T47D (cell line): ENCODE measurements around the gene EIF4A2.

ENCODE experiments used
- DNase-seq, 2 experiments: peaks; one replicate each; pipeline versions ENCODE4 v3.0.0 to v3.0.0-alpha.2; 2011 to 2012; ENCODE audit warnings: low read depth in 1 of 2, low spot score in 1 of 2
- JUND ChIP-seq: IDR thresholded peaks from 2 replicates; pipeline ENCODE4 v1.6.1; 2012; ENCODE audit warnings: low read depth
- in situ Hi-C: cut with HindIII; loops from 2 replicates; pipeline ENCODE4 v1.10.0; 2016; ENCODE audit warnings: low sequenced_read_pairs, low pct_unique_long_range_greater_than_20kb

Gene EIF4A2

DNA sequence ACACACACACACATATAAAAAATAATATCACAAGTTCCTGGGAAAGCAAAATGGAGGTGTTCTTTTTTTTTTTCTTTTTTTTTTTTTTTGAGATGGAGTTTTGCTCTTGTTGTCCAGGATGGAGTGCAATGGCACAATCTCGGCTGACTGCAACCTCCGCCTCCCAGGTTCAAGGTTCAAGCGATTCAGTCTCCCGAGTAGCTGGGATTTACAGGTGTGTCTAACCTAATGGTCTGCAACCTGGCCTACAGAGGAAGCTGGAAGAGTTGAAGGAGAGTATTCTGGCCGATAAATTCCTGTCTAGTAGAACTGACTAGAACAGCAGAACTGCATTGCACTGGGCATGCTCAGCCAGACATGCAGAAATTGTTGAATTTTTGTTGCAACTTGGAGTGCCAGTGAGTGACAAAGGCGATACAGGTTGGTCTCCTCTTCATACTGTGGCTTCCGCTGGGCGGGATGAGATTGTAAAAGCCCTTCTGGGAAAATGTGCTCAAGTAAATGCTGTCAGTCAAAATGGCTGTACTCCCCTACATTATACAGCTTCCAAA, 22.4 kb upstream of the EIF4A2 start:
- in situ Hi-C loops: no loop called here
- no peak for DNase-seq
- TF ChIP-seq JUND: no peak

DNA sequence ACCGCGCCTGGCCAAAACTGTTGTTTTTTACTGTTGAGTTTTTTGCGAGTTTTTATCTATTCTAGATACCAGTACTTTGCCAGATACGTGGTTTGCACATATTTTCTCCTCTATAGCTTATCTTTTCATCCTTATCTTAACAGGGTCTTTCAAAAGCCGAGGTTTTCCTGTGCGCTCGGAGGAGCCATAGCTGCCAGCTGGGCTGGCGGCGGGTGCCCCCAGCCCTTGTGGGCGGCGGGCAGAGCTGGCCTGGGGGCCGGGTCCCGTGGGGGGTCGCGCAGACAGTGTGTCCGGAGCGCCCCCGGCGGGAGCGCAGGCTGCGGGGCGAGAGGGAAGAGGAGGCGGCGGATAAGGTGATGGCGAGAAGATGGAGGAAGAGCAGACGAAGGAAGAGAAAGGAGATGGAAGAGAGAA, 11.1 kb upstream of the EIF4A2 start:
- in situ Hi-C loops: no loop called here
- DNase-seq: no peak
- no peak for TF ChIP-seq JUND

DNA sequence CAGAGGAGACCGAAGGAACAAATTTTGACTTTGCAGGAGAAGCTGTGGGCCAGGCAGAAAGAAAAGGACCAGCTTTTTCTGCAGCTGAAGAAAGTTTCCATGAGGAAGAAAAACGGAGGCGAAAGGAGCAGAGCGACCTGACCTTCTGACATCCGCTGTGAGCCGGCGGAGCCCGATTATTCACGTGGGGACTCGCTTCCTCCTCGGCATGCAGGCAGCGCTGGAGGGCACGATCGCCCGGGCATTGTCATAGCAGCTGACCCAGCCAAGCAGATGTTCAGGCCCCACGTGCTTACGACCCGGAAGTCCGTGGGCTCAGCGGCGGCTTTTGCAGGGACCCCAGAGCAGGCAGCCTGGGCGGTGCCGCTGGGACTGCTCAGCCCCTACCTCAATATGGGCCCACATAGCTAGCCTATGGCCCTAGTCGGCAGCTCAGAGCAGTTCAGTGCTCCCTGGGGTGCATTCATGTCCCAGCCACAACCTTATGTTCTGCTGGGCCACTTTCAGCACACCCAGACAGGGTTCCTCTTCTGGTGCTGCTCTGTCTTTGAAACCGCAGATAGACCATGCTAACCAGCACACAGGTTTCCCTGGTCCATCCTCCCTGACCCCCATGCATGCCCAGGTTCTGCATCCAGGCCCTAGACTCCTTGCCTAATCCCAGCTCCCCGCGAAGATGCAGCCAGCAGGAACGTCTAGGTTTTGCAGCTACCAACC, 10.5 kb upstream of the EIF4A2 start:
- in situ Hi-C loops: no loop called here
- DNase-seq: peak; percentile 71 to 75
- no peak for TF ChIP-seq JUND

DNA sequence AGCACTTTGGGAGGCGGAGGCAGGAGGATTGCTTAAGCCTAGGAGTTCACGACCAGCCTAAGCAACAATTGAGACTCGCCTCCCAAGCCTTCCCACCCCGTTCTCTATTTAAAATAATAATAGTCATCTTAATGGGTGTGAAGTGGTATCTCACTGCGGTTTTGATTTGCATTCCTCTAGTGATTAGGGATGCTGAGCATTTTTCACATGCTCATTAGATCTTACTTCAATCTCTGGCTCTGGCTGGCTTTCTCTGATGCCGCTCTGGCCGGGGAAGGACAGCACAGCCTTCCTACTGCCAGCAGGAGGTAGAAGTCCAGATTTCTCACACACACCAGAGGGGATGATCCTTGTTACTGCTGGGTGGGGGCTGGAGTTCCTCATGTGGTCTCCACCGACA, 7.4 kb upstream of the EIF4A2 start:
- in situ Hi-C loops: no loop called here
- no peak for TF ChIP-seq JUND
- no peak for DNase-seq

DNA sequence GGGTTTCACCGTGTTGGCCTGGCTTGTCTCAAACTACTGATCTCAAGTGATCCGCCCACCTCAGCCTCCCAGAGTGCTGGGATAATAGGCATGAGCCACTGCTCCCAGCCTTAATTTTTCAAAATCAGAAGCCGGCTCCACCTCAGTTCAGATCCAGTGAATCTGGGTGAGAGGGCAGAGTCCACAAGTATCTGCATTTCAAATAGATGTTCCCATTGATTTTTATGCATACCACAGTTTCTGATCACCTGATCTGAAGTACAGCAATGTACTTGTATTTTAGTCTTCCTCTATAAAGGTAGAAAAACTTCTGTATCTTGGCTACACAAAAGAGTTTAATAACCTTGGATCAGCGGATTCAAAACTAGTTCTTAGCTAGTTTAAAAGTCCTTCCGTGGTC, 4.2 kb upstream of the EIF4A2 start:
- DNase-seq: no peak
- no peak for TF ChIP-seq JUND
- in situ Hi-C loops: no loop called here

DNA sequence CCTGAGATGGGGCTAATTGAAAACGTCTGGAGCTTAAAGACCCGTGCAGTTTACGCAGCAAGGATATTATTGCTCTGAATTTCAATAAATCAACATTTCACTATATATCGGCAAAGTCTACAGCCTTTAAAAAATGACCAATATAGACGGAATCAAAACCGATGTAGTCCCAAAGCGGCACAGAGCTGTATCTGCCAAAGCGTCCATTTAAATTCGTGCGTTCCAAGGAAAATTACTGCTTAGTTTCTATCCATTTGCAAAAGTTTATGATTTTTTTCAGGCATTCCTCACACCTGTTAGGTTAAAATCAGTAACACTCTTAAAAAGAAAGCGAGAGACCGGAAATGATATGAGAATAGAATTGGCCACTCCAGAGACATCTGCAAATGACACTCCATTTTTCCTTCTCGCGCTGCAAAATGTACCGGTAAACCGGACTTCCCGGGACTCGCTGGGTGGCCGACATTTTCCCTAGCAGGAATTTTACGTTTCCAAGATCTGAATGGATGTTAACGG, 777 bp upstream of the EIF4A2 start:
- in situ Hi-C loops: no loop called here
- no peak for TF ChIP-seq JUND
- DNase-seq: peak in 1 of 2 experiments; percentile 56

DNA sequence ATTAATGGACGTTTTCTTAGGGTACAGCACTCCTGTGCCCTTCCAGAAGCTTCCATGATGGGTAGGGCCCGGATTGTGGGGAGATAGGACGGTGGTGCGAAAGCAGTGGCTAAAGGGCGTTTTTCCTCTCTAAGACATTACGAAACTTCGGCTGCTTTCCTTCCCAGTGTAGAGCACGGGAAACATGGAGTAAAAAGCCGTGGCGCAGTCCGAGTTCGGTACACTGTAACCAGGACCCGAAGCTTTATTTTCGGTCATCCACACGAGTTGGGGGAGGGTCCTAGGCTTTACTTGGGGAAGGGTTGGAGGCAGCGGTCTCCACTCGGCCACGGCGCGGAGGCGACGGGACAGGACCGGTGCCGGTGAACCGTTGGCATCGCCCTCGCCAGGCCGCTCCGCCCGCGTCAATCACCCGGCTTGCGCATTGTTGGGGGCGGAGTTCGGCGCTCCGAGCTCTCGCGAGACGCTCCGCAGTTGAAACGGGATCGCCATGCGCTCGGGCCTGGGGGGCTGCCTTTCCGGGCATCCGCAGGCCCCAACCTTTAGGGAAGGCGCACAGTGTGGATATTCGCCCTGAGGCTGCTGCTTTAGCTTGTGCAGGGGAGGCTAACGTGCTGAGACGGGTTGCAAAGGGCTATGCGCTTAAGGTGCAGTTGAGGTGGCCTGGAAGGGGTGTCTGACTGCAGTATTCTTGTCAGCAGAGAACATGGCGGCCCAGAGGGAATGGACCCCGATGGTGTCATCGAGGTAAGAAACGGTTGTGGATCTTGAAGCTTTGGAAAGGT, 546 bp downstream of the EIF4A2 start:
- TF ChIP-seq JUND: no peak; the same call in none of the 2 replicates
- DNase-seq: peak; percentile 64 to 91

DNA sequence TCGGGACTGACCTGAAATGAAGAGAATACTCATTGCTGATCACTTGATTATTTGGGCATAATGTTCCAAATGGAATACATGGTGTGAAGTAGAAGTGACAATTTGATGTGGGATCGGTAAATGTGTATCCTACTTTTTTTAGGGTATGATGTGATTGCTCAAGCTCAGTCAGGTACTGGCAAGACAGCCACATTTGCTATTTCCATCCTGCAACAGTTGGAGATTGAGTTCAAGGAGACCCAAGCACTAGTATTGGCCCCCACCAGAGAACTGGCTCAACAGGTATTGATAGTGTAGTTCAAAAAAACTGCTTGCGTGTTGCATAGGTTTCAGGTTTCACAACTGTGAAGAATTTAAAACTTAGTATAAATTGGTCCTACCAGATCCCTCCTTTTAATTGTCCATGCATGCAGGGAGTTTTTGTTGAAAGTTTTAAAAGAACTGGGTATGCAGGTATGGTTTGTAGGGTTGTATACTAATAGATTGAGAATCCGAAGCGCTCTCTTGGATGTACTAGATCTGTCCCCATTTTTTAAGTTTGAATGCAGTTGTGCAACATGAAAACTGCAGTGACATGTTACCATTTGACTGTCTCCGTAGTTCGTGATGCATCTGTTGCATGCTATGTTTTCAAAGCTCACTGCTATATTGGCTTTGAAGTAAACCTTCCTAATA, 1.6 kb downstream of the EIF4A2 start:
- in situ Hi-C loops: no loop called here

More for the DNA sequence above, 546 bp downstream of the EIF4A2 start:
- in situ Hi-C loops: no loop called here

DNA sequence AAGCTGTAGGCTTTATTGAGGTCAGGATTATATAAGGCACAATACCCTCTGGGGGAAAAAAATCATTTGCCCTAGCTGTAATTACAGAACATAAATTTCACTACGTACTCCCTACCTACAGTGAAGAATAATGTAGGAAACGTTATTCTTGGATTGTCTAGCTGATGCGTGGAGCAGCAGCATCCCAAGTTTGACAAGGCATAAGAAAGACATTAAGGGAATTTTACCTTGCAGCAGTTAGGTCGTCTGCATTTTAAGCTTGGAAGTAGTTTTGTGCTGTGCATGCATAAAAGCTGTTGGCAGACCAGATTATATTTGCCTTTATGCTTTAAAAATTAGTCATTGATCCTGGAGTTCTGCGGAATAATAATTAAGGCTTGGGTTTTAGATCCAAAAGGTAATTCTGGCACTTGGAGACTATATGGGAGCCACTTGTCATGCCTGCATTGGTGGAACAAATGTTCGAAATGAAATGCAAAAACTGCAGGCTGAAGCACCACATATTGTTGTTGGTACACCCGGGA, 2.2 kb downstream of the EIF4A2 start:
- no peak for DNase-seq
- no peak; the same call in none of the 2 replicates for TF ChIP-seq JUND
- in situ Hi-C loops: no loop called here

More for the DNA sequence above, 1.6 kb downstream of the EIF4A2 start:
- TF ChIP-seq JUND: peak; percentile 35; the same call in 1 of the 2 replicates
- peak in 1 of 2 experiments; percentile 58 for DNase-seq

DNA sequence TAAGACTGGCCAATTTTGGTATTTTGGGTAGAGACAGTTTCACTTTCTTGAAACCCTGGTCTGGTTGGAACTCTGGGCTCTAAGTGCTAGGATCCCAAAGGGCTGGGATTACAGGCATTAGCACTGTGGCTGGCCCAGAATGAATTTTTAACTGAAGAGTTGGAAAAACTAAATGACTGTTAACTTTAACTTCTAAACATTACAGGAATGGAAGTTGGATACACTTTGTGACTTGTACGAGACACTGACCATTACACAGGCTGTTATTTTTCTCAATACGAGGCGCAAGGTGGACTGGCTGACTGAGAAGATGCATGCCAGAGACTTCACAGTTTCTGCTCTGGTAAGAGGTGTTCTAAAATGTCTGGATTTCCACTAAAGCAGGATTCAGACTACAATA, 3.5 kb downstream of the EIF4A2 start:
- in situ Hi-C loops: no loop called here
- TF ChIP-seq JUND: no peak
- DNase-seq: no peak

DNA sequence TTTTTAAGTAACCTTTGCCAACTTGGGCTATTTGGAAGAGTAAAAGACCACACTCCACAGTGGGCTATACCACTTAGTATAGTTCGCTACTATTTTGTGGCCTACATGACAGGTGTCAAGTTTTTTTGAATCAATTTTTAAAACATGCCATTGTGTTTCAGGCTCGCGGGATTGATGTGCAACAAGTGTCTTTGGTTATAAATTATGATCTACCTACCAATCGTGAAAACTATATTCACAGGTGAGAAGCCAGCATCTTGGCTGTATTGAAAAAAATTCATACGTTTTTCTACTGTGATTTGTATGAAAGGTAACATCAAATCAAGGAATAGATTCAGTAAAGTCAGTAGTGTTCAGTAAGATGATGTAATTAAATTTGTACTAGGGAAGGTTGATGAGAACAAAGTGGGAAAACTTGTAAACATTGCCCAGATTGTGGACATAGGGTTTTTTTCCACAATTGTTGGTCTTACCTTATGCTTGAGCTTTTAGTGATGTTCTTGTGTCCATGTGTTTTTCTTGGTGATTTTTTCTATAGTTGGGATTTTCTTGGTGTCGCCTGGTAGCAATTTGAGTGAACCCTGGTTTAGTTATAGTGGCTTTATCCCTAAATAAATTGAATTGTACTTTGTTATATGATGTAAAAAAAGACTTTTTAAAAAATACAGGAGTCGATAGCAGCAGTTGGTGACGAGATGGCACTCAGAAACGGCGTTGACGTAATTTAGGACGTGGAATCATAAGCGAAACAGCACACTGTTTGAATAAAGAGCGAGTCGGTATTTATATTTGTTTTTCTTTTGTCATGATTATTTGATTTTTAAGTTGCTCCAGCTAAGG, 4.5 kb downstream of the EIF4A2 start:
- peak in 1 of 2 experiments; percentile 36 for DNase-seq
- in situ Hi-C loops: no loop called here
- 0 out of 2 replicates have a peak, but pooled peaks have one; percentile 52 for TF ChIP-seq JUND
